Fibroblast of mammary gland (primary cell): ENCODE results near the gene CAPN15.
A peak's percentile ranks its signal among the peaks of the same experiment; 100 is the strongest.
"Not testable (repeated sequence)": the region's sequence is repeated elsewhere in the genome, so short reads cannot be mapped to it uniquely, and the experiment has no call there.

Source experiments
- DNase-seq: peaks from one replicate; pipeline ENCODE4 v3.0.0-alpha.2; 2010; ENCODE audit warnings: low read depth
- H3K4me3 ChIP-seq: 2 replicates; pipeline ENCODE4 v1.5.1; 2011; ENCODE audit warnings: low read depth, mild to moderate bottlenecking, low read length, moderate library complexity; ENCODE audit not compliant: control insufficient read depth
- CTCF ChIP-seq: conservative IDR thresholded peaks from 2 replicates; pipeline ENCODE4 v1.5.1; 2011; ENCODE audit warnings: low read depth, low read length, inconsistent platforms; ENCODE audit not compliant: control insufficient read depth, insufficient read depth

CAPN15 gene

DNA sequence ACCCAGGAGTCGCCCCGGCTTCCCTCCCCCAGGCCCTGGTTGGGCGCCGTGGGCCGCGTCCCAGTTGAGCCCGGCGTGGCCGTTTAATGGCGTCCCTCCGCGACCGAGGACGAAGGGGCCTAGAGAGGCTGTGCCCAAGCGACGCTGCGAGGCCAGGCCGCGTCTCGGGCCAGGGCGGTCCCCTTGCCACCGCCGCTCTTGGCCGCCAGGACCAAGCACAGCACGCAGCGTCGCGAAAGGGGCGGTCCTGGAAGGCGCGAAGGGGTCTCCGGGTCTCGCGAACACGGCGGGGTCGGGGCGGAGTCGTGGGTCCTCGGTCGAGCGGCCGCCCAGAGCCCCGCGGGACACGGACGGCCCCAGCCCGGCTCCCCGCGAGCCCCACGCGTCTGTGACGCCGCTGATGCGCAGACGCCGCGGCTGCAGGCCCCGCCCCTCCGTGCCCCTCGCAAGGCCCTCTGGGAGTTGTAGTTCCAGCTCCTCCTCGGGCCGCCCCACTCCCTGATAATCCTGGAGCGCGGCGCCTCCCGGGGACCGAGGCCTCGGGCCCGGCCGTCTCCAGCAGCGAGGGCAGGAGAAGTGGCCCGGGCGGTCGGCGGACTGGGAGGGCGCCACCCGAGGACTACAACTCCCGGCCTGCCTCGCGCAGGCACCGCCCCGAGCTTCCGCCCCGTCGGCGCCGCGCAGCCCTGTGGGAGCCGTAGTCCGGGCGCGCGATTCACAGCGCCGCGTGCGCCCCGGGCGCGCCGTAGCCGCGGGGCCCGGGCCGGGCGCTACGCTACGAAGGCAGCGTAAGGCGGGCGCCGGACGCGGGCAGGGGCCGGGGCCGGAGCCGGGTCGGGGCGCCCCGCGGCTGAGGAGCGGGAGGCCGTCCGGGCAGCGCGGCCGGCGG lies at the start of gene CAPN15:
Gene CAPN15 (plus strand): TSS at position 698 of the 889 bp plus-strand sequence. CDS start 19,127 bp downstream, outside the sequence.
- H3K4me3 ChIP-seq: peak within 1 kb of the TSS; percentile 74
- no peak for TF ChIP-seq CTCF
- peak; percentile 74 for DNase-seq

DNA sequence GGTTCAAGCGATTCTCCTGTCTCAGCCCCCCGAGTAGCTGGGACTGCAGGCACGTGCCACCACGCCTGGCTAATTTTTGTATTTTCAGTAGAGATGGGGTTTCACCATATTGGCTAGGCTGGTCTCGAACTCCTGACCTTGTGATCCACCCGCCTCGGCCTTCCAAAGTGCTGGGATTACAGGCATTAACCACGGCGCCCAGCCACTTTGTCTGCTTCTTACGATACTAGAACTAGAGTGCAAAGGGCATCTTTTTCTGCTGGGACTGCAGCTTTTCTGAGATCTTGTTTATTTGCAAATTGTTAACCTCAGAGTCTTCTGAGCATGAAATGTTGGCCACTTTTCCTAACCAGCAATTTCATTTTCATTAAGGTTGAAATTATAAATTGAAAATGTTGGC lies 49.2 kb upstream of the CAPN15 start:
- not testable (repeated sequence) for DNase-seq, H3K4me3 ChIP-seq

DNA sequence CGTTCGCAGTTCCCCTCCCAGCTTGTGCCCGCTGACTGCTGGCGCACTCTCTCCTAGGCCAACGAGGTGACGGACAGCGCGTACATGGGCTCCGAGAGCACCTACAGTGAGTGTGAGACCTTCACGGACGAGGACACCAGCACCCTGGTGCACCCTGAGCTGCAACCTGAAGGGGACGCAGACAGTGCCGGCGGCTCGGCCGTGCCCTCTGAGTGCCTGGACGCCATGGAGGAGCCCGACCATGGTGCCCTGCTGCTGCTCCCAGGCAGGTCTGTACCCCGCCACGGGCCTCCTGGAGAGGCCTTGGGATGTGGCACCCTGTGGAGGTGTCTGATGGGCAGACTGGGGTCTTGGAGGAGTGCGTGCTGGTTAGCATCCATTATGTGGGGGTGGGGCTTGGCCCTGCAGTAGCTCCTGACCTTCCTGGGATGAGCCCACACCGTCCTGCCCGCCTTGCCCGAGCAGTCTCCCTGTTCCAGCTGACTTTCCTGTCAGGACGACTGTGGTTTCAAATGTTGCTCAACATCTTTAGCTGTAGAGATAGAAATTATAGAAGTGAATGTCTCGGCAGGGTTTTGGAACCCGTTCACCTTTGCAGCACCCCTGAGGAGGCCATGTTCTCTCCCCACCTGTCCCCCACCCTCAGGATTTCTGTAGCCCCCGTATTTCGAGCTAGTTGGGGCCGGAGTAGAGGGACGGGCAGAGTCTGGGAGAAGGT lies 44.9 kb upstream of the CAPN15 start:
- no peak for TF ChIP-seq CTCF
- DNase-seq: no peak
- no peak overlapping the region for H3K4me3 ChIP-seq

DNA sequence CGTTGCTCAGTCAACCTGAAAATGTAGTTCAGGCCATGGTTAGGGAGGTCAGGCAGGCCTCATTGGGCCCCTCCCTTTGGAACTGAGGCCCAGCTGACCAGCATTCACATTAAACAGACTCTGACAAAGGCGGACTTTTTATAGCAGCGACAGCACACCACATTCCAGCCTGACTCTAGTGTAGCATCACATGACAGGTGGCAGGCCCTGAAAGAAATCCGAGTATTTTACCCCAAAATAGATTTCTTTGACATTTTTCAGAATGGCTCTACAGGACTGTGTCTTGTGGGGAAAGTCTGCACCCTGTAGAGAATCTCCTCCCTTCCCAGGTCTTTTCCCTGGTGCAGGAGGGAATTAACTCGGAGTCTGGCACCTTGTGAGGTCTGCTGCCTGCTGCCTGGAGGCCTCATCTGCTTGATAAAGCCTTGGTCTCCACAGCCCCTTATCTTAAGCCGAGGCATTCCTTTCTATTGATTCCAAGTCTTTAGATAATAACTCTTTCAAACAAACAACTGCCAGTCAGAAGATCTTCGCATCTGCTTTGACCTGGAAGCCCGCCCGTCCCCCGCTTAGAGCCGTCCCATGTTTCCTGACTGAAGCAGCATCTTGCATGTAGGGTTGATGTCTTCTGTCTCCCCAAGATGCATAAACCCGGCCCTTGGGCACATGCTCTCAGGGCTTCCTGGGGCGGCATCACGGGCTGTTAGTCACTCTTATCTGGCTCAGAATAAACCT lies 44.0 kb upstream of the CAPN15 start:
- DNase-seq: no peak
- no peak for TF ChIP-seq CTCF
- H3K4me3 ChIP-seq: no peak overlapping the region

DNA sequence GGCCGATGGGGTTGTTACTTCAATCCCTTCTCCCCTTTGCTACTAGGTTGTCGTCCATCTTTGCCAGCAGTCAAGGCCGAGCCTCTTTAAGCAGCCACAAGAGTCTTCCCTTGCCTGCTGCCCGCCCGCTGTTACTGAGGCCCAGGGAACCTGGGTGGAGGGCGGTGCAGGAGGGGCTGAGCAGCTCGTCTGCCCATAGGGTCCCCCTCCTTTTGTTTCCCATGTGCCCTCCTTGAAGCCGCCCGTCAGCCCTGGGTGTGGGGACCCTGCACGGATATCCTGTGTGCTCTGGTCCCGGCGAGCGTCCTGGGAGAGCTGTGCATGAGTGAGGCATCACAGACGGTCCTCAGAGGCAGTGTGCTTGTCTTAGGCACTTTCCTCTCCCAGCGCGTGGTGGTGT lies 37.9 kb upstream of the CAPN15 start:
- TF ChIP-seq CTCF: no peak
- no peak for DNase-seq
- H3K4me3 ChIP-seq: no peak overlapping the region

GRCh38 chr16:490768-491167 lies 36.7 kb upstream of the CAPN15 start:
- H3K4me3 ChIP-seq: no peak overlapping the region
- no peak for DNase-seq
- no peak for TF ChIP-seq CTCF

DNA sequence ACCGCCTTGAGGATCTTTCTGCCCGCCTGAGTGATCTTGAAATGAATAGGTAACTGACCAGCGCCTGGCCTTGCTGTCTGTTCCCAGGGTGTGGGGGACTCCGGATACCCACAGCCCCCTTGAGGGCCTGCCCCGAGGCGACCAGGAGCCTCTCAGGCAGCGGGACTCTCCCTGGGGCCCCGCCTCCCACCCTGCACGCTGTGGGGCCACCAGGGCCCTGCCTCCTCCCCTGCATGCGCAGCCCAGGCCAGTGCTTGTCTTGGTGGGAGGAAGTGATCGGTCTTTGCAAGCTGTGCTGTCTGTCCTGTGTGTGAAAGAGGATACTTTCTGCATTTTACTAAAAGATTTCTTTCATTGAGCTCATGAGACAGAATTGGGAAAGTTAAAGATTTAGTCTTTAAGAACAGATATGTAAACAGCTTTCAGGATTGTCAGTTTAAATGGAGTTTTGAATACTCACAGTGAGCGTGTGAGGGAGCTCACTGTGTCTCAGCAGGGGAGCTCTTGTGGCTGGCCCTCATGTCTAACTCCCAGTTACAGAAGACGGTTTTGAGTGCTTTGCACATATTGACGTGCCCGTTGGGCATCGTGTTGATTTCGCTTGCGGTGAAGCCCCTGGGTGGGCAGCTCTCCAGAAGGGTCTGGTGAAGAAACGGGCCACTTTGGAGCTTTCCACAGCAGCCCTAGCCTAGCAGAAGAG lies 36.1 kb upstream of the CAPN15 start:
- no peak for DNase-seq
- TF ChIP-seq CTCF: no peak

More for the DNA sequence above, 36.1 kb upstream of the CAPN15 start:
- no peak overlapping the region for H3K4me3 ChIP-seq
